HEK293 (cell line): ENCODE data around the gene MED15.

ENCODE experiments used
- REPIN1 ChIP-seq: fragments of 450-650 bp; formaldehyde crosslinking; IDR thresholded peaks from 2 replicates; pipeline ENCODE4 v1.5.1; 2017; ENCODE audit warnings: missing biosample characterization, missing genetic modification characterization, low read depth
- SETDB1 ChIP-seq: IDR thresholded peaks from one replicate; pipeline ENCODE4 v1.6.1; 2017; ENCODE audit warnings: mild to moderate bottlenecking, low read length, moderate library complexity, mixed read lengths; ENCODE audit not compliant: insufficient read length
- ZNF16 ChIP-seq: fragments of 450-650 bp; formaldehyde crosslinking; IDR thresholded peaks from 2 replicates; pipeline ENCODE4 v1.5.1; 2016; ENCODE audit warnings: low read depth, missing biosample characterization, missing genetic modification characterization
- ZSCAN30 ChIP-seq: fragments of 450-650 bp; IDR thresholded peaks from 2 replicates; pipeline ENCODE4 v1.5.1; 2018; ENCODE audit warnings: missing biosample characterization, mild to moderate bottlenecking, missing genetic modification characterization, moderate library complexity
- TF ChIP-seq, protein P1 (sequence below): fragments of 450-650 bp; formaldehyde crosslinking; IDR thresholded peaks from 2 replicates; pipeline ENCODE4 v1.5.1; 2016; ENCODE audit warnings: missing biosample characterization, missing genetic modification characterization
- TF ChIP-seq, protein P2 (sequence below): sonication (generic); formaldehyde crosslinking; IDR thresholded peaks from 2 replicates; pipeline ENCODE4 v1.8.1; 2022; ENCODE audit warnings: mild to moderate bottlenecking, moderate library complexity, missing genetic modification reagents

DNA sequence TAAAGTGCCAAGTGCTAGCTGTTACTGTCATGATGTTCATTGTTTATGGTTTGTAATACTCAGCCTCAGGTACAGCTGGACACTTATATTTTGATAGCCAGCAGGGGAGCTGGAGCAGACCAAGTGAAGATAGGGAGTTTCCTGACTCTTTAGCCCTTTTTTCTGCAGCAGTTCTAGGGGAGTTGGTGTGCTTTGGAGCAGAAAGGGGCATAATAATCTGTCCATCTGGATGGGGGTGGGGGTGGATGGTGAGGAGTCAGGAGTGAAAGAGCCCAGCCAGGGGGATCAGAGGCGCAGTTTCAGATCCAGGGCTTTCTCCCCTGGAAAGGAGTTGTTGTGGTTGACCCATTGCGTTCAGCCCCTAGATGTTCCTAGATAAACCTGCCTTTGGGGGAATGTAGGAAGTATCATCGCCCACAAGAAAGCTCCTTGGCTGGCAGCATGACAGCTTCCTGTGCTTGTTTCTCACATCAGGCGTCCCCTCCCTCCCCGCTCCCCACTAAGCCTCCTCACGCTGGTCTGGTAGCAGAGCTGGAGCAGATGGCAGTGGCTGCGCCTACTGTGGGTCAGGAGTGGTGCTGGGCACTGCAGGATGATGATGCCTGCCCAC lies 41.9 kb downstream of the MED15 start:
- no peak for TF ChIP-seq ZSCAN30 (tag by site-specific recombination)
- TF ChIP-seq, protein P1, sequence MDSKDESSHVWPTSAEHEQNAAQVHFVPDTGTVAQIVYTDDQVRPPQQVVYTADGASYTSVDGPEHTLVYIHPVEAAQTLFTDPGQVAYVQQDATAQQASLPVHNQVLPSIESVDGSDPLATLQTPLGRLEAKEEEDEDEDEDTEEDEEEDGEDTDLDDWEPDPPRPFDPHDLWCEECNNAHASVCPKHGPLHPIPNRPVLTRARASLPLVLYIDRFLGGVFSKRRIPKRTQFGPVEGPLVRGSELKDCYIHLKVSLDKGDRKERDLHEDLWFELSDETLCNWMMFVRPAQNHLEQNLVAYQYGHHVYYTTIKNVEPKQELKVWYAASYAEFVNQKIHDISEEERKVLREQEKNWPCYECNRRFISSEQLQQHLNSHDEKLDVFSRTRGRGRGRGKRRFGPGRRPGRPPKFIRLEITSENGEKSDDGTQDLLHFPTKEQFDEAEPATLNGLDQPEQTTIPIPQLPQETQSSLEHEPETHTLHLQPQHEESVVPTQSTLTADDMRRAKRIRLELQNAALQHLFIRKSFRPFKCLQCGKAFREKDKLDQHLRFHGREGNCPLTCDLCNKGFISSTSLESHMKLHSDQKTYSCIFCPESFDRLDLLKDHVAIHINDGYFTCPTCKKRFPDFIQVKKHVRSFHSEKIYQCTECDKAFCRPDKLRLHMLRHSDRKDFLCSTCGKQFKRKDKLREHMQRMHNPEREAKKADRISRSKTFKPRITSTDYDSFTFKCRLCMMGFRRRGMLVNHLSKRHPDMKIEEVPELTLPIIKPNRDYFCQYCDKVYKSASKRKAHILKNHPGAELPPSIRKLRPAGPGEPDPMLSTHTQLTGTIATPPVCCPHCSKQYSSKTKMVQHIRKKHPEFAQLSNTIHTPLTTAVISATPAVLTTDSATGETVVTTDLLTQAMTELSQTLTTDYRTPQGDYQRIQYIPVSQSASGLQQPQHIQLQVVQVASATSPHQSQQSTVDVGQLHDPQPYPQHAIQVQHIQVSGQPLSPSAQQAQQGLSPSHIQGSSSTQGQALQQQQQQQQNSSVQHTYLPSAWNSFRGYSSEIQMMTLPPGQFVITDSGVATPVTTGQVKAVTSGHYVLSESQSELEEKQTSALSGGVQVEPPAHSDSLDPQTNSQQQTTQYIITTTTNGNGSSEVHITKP (tag by site-specific recombination) = peak; percentile 98
- TF ChIP-seq, protein P2, sequence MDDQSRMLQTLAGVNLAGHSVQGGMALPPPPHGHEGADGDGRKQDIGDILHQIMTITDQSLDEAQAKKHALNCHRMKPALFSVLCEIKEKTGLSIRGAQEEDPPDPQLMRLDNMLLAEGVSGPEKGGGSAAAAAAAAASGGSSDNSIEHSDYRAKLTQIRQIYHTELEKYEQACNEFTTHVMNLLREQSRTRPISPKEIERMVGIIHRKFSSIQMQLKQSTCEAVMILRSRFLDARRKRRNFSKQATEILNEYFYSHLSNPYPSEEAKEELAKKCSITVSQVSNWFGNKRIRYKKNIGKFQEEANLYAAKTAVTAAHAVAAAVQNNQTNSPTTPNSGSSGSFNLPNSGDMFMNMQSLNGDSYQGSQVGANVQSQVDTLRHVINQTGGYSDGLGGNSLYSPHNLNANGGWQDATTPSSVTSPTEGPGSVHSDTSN = no peak
- TF ChIP-seq ZNF16 = no peak
- TF ChIP-seq SETDB1 = no peak
- no peak for TF ChIP-seq REPIN1 (tag by site-specific recombination)
